Fibroblast of the aortic adventitia (primary cell): ENCODE data around the gene MVB12B. TPM values are rescaled to one million over a fixed set of nuclear protein-coding genes. Genes with fewer than 3 reads are reported as not detected.

Experiments used
- DNase-seq: peaks from one replicate; pipeline ENCODE4 v3.0.0-alpha.2; 2010; ENCODE audit warnings: low read depth
- H3K4me3 ChIP-seq: 2 replicates; pipeline ENCODE4 v1.5.1; 2011; ENCODE audit warnings: low read depth, mild to moderate bottlenecking, control low read depth, low read length, moderate library complexity
- CTCF ChIP-seq: IDR thresholded peaks from 2 replicates; pipeline ENCODE4 v1.5.1; 2011; ENCODE audit warnings: mild to moderate bottlenecking, low read length, control low read depth, inconsistent platforms; ENCODE audit not compliant: insufficient read depth
- total RNA-seq: library from RNA; depleted of rRNA; stranded (reverse); fragments of >200 nt; gene quantifications from 2 replicates; pipeline ENCODE4 v1.2.3, GENCODE V29; 2012; ENCODE audit warnings: low replicate concordance

MVB12B gene
- total RNA-seq, 1 donor: 3.5 TPM

- no peak for DNase-seq
- no peak overlapping the region for H3K4me3 ChIP-seq
- TF ChIP-seq CTCF: no peak
Observed at GRCh38 chr9:126504977-126505455, 178.4 kb downstream of the MVB12B start.

GRCh38 chr9:126505697-126506346 is 179.2 kb downstream of the MVB12B start:
- no peak for DNase-seq
- no peak overlapping the region for H3K4me3 ChIP-seq
- TF ChIP-seq CTCF: no peak

- no peak for DNase-seq
- H3K4me3 ChIP-seq: no peak overlapping the region
- TF ChIP-seq CTCF: no peak
Observed at GRCh38 chr9:126506361-126507317, 180.0 kb downstream of the MVB12B start.

GRCh38 chr9:126507318-126508109 is 180.9 kb downstream of the MVB12B start:
- no peak for DNase-seq
- no peak for TF ChIP-seq CTCF
- no peak overlapping the region for H3K4me3 ChIP-seq

GRCh38 chr9:126508171-126508591 is 181.6 kb downstream of the MVB12B start:
- no peak overlapping the region for H3K4me3 ChIP-seq
- no peak for DNase-seq
- TF ChIP-seq CTCF: no peak

- no peak for DNase-seq
- TF ChIP-seq CTCF: no peak
Observed at GRCh38 chr9:126508928-126509327, 182.3 kb downstream of the MVB12B start.

More at GRCh38 chr9:126508928-126509327, 182.3 kb downstream of the MVB12B start:
- no peak overlapping the region for H3K4me3 ChIP-seq
